ENCODE data around the gene MTAP.

MTAP gene

DNA sequence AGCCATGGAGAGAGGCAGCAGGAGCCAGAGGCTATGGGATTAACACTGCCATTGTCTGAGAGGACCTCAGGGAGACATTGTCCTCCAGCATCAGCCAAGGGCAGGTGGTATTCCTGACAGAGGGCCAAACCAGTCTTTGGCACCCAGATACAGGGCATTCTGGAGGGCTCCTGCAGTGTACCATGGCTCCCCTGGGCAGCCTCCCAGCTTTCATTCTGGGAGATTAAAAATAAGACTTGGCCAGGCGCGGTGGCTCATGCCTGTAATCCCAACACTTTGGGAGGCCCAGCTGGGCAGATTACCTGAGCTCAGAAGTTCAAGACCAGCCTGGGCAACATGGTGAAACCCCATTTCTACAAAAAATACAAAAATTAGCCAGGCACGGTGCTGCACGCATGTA lies 4.2 kb downstream of the MTAP start:
- DNase-seq, result no peak

DNA sequence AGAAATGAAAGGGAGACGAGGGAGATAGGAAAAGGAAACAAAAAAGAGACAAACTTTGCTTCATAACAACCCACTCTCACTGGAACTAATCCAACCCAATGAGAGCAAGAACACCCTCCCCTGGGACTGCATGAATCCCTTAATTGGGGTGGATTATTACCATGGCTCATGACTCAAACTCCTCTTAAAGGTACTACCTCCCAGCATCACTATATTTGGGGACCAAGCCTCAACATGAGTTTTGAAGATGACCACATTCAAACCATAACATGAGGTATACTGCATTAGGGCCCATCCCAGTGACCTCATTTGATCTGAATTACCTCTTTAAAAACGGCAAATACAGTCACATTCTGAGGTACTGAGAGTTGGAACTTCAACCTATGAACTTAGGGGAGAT lies 8.0 kb downstream of the MTAP start:
- DNase-seq, result no peak

DNA sequence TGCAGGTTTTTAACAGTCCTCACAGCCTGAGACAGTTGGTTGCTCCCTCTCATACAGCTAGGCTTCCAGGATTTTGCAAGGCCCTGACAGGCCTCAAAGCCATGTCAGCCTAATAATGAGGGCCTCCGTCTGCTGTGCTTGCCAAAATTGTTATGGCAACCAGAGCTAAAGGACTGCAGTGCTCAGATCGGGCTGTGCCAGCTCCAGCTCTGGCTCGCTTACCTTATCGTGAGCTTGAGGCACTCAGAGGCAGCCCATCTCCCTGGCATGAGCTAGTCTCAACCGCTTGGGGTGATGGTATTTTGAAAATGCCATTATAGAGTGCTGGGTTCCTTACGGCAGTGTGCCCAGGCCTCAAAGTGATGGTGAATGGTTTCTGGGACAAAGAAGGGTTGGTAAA lies 8.4 kb downstream of the MTAP start:
- DNase-seq, result no peak

DNA sequence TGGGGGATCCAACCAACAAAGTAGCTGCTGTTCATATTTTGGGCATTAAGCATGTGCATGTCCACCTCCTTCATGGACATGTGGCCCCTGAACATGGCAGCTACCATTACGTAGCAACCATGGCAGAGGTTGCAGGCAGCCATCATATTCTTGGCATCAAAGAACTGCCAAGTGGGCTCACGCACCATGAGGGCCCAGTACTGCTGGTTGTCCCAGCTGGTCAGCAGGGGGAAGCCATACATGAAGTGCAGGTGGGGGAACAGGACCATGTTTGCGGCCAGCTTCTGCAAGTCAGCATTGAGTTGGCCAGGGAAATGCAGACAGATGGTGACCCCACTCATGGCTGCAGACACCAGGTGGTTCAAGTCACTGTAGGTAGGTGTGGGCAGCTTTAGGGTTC lies 9.5 kb downstream of the MTAP start:
- no peak for DNase-seq

DNA sequence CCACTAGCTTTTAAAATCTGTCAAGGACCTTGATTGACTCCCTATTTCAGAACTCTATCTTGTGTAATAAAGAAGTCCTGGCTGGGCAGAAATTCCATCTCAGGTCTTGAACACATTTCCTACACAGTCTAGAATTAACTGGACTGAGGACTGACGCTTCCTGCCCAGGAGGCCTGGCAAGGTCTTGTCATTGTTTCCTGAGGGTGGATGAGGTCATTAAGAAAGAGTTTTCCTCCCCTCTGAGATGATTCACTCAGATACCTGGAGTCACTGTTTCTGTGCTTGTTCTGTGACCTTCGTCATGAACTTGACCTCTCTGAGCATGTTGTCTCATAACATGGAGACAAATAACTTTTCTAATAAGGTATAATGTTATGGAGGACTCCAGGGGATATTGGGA lies 10.0 kb downstream of the MTAP start:
- no peak for DNase-seq

DNA sequence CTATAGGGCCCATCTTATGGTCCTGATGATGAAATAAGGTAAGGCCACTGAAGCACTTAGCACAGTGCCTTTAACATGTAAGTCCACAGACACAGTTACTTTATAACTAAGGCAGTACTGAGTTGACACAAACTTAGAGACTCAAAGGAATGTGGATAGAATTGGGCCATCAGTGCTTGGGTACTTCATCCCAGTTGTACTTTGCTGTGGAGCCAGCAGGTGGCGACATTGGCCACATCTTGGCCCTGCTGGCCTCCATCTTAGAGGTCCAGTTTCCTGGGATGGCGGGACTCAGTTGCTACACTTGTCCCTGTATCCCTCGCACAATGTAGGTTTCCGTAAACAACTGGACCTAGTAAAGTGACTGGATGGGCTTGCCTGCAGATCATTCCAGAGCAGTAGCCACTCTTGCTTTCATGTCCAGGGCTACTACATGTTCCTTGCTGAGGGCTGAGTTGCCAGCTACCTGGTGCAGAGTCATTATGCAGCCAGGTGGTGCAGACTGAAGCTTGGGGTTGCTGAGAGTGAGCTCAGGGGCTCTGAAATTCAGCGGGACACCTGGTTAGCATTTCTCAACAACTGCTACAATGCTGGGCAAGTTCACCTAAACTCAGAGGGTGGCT lies 10.6 kb downstream of the MTAP start:
- DNase-seq, result peak; percentile 64

DNA sequence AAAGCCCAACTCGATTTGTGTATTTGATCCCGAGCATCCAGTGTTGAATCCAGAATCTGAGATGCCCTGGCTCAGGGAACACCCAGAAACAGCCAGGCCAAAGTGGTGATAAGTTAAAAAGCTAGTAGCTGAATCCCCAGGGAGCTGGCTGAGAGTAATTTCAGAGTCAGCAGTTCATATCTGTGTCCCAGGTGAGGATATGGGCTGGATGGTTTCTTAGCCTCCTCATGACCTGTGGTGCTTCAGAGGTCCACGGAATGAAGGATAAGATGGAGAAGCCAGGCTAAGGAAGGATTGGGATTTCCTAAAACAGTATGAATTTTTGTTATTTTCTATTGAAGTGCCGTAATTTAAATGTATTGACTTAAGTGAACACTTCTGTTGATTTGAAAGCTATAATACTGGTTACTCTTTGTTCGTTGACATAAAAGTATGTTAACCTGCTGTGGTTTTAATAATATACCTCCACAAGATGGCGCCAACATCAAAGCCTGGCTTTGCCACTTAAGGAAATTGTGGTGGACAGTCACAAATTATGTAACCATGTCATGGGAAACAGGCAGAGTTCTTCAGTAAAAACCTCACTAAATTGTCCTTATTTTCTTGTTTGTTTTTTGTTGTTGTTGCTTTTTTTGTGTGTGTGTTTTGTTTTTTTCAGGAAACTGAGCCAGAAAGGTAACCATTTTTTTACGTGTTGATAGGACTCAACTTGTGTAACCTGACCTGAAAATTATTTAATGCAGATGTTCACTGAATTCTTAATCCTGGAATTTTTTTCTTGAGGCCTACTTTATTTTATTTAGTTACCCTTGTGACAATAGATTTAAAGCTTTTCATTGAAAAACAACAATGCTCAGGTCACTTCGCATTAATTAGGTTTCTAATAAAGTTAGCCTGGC lies 11.4 kb downstream of the MTAP start:
- peak; percentile 72 for DNase-seq

DNA sequence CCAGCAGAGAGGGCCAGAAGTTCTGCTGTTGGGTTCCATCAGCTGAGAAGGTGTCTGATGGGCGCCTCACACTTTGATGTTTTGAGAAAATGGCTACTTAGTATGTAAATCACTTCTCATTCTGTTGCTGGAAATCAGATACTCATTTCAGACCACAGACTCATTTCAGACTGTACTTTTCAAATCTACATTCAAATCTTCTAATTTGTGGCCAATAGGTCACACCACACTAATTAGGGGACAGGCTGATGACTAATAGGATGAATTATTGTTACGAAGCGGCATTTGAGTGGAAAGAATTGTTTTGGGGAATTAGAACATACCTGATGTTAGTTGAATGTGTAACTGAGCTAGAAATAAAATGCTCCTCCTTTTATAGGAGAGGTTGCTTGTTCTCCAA lies 13.2 kb downstream of the MTAP start:
- DNase-seq, result no peak

DNA sequence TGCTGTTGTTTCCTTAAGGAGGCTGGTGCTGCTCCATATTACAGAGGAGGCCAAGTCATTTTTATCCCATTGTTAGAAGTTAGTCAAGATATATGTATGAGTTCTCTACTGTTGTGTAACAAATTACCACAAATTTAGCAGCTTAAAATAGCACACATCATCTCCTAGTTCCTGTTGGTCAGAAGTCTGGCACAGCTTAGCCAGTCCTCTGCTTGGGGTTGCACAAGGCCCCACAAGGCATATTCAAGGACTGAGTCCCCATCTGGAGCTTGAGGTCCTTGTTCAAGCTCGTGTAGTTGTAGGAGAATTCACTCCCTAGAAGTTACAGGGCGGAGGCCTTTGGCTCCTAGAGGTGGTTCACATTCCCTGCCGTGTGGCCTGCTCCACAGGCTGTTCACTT lies 14.7 kb downstream of the MTAP start:
- no peak for DNase-seq

DNA sequence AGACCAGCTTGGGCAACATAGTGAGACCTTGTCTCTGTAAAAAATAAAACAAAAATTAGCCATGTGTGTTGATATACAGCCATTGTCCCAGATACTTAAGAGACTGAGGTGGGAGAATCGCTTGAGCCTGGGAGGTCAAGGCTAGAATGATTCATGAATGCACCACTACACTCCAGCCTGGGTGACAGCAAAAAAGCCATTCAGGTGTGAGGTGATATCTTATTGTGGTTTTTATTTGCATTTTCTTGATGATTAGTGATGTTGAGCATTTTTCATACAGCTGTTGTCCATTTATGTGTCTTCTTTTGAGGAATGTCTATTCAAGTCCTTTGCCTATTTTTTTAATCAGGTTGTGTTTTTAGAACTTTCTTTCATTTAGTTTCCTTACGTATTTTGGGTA lies 23.2 kb downstream of the MTAP start:
- DNase-seq, result no peak

DNA sequence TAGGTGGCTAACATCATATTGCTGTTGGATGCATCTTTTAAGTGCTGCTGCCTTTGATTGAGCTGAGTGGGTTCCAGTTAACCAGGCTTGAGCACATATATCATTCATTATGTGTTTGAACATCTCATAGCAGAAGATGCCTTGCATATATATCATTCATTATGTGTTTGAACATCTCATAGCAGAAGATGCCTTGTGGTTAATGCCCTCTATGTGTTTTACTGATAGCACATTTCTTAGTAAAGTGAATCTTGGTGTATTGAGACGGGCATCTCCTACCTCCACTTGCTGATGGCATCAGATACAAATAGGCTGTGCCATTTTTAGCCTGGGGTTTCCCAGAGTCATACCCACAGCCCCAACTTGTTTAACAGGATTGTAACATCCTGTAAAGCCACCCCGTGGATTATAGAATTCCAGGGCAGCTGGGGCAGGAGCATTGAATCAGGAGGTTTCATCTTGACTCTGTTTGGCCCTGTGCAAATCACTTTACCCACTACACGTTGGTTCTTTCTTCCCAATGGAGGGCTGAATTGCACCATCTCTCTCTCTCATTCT lies 26.5 kb downstream of the MTAP start:
- no peak for DNase-seq

DNA sequence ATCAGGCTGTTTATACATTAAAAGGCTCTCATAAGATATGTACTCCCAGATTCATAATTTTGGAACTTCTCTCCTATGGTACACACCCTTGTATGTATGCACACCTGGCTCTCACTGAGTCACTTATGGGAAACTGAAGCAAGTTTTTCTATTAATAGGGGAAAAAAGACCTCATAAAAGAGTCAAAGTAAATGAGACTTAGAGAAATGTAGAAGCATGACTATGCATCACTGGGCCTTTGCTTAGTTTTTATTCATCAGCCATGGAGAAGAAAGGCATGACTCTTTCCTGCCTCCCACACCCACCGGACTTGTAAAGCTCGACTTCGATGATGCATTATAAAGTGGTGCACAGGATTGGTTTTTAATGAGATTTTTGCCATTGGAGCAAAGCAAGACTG lies 28.2 kb downstream of the MTAP start:
- DNase-seq, result no peak

DNA sequence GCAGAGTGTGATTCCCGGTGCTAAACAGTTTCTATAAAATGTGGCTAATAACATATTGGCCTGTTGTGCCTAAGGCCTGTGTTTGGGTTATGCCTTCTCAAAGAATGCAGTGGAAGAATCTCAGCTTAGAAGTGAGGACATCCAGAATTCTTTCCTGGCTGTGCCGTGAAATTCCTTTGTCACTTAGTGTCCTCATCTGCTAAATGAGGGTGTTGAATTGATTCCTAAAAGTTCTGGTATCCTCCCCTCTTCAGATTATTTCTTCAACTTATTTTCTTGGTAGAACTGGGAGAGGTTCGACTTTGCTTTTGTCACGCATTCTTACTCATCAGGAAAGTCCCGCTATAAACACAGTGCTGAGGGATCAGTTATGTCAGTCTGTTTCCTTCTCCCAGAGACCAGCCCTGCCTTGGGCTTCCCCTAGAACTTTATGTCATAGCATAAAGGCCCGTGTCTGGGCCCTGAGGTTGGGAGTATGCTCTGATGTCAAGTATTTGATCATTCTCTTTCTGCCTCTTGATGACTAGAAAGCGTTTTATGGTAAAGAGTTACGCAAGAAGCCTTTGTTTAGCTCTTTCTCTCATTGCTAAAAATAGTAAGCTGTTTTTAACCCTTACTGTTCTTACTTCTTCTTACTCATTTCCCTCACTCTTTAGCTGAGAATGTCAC lies 29.5 kb downstream of the MTAP start:
- no peak for DNase-seq

DNA sequence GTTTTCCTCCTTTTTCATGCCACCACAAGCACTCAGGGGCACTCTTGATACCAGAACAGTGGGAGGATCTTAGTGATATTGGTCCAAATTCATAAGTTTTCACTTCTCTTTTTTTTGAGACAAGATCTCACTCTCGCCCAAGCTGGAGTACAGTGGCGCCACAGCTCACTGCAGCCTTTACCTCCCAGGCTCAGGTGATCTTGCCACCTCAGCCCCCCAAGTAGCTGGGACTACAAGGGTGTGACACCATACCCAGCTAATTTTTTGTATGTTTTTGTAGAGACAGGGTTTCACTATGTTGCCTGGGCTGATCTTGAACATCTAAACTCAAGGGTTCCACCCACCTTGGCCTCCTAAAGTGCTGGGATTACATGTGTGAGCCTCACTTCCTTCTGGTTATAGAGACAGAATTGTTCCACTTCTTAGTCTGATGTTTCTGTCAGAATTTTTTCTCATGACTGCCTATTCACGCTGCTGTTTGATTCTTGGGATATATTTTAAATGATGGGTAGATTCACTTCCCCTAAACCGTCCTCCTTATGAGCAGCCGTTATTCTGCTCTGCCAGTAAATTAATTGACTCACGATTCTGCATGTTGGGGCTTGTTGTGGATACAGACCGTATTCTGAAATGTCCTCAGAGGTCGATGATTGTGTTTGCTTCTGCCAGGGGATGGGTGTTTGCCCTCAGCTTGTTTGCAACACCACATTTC lies 30.8 kb downstream of the MTAP start:
- peak; percentile 33 for DNase-seq

DNA sequence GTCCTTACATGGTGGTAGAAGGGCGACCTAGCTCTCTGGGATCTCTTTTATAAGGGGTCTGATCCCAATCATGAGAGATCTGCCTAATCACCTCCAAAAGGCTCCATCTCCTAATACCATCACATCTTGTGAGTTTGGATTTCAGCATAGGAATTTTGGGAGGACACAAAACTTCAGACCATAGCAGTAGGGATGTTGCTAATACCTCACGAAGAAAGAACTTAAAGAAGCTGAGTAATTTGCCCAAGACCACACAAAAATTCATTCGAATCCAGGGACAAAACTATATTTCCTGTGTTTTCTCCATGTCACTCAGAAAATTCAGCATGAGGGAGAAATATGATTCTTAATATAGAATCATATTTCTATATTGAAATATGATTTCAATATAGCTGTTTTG lies 32.7 kb downstream of the MTAP start:
- no peak for DNase-seq

DNA sequence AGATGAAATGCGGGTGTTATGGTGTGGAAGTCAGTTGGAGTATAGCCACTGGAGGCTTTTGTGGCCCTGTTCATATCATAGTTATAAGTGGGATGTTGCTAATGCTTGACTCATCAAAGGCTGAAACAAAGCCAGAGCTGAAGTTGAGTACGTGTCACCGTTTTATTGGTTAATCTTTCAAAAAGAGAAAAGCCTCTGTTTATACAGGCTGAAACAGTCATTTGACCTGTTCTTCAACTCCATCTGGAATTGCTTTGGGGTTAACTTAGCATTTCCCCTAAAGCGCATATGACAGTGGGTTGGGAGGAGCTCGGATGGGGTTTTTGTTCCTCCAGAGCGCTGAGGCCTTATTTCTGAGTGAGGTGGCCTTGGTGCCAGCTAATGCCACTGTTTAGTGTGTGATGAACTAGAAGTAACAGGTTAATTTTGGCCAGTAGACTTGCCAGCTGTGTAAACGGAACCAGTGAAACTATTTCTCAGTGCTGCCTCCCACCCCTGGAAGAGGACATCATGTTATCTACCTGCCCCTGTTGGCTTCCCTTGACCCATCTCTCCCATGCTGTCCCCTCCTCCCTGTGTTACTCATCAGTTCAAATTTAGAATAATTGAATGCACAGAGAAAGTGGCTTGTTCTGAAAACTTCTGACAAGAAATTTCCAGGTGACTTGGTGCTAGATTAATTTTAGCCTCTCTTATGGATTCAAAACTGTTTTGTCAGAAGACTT lies 34.2 kb downstream of the MTAP start:
- DNase-seq, result no peak

DNA sequence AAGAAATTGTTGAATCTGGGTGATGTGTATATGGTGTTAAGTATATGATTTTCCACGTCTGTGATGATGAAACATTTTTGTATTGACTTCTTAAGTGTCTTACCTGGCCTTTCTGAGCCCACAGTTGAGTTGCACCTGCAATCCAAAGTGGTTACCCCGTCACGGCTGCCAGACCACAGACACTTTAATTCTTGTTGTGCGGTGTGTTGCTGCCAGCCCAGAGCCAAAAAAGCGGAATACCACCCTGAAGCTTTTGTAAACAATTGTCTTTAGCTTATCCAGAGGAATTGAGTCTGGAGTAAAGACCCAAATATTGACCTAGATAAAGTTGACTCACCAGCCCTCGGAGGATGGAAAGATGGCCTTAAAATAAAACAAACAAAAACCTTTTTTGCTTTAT lies 35.1 kb downstream of the MTAP start:
- DNase-seq, result no peak

DNA sequence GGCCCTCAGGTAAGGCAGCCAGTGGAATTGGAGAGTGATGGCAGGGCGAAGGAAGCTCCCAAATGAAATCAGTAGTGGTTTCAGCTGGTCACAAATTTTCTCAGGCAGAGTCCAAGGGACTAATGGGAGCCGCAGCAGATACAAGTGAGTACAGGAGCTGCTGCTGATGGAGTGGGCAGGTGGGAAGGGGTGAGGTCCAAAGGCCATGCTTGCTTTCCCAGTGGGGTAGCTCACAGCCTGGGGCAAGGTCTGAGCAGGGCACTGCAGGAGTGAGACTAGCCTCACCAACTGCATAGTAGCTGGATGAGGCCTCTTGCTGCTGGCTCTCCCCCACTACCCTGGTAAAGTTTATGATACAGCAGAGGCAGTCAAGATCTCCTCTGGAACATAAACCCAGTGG lies 38.2 kb downstream of the MTAP start:
- DNase-seq, result no peak

DNA sequence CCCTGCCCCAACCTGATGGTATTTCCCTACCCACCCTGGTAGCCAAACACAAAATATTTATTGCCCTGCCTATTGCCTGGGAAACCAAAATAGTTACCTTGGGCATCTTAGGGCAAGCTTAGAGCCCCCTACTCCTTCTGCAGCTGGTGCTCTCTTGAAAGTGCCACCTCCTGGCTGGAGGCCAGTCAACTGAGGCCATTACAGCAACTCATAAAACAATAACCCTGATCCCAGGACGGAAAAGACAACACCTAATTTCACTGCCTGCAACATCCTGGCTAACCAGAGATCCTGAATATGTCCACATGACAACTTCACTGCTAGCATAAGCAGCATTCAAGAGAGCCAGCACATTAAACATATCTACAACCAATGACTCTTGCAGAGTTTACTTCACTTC lies 38.7 kb downstream of the MTAP start:
- DNase-seq, result no peak

DNA sequence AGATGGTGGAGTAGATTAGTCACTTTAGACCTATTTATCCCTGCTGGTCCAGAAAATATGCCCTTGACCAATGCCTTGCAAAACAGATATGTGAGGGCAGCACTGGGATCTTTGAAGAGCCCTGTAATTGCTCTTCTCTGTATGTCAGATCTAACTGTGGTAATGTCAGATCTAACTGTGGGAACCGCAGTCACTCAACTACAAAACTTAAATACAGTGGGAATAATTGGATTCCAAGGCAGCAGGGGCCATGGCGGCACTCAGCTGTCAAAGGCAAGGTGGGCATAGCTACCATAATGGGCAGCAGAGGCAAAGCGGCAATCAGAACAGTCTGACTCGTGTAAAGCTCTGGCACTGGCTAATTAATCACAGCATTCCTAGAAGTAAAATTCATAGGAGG lies 46.2 kb downstream of the MTAP start:
- DNase-seq, result no peak

DNA sequence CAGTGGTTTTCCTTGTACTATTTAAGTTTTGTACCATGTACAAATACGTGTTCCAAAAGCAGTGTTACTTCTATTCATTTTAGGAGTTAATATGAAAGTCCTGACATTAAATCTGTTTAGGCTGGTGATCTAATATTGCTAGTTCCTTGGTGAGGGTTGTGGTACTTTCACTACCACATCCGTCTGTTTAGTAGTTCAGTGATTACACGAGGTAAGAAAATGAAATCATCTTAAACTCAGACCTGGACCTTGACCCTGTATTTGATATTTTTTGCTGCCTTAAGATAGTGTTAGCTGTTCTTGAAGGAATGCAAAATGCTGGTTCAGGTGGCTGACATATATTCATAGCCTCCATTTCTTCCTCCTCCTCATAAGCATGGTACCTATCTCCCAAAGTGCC lies 50.3 kb downstream of the MTAP start:
- DNase-seq, result no peak

DNA sequence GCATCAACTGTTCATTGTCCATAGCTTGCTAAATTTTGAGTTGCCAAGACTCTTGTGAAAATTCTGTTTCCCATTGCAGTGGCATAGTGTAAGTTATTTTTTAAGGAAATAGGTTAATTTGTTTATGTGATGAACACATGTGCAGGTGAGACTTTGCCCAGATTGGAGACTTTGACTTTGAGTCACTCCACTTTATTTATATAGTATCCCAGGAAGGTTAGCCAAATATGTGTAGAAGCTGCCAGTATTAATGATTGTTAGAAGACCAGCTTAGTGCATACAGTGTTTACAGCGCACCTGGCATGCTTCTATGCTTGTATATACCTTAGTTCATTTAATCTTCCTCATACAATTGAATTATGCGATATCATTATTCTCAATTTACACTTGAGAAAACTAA lies 51.0 kb downstream of the MTAP start:
- no peak for DNase-seq

DNA sequence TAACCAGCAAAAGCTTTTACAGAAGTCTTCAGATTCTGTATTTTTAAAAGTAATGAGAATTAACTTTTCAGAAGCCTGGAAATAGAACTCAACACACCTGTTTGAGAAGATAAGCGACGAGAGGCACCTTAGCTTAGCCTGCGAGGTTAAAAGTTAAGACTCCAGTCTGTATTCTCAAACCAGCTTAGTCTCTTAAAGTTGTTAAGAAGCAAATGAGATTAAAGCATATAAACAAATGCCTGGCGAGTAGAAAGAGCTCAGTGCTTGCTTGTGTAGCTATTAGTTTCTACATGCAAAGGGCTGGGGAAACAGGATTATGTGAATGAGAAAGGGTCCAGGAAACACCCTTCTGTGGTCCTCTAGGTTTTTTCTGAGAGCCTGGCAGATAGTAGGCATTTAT lies 51.7 kb downstream of the MTAP start:
- DNase-seq, result no peak

Data from NCI-H748 treated with DMSO at 0.1 percent for 48 hours (cell line).